Activated CD8-positive, alpha-beta memory T cell treated with anti-CD3 and anti-CD28 coated beads, Interleukin-2, amount 50 U/mL, for 24 hours (primary cell): ENCODE results near the gene CFAP20DC.
"Not testable (repeated sequence)": the region's sequence is repeated elsewhere in the genome, so short reads cannot be mapped to it uniquely, and the experiment has no call there.

Experiments used
- DNase-seq: peaks from one replicate; pipeline ENCODE4 v3.0.0-alpha.2; 2020; ENCODE audit errors: extremely low read depth

CFAP20DC gene

DNA sequence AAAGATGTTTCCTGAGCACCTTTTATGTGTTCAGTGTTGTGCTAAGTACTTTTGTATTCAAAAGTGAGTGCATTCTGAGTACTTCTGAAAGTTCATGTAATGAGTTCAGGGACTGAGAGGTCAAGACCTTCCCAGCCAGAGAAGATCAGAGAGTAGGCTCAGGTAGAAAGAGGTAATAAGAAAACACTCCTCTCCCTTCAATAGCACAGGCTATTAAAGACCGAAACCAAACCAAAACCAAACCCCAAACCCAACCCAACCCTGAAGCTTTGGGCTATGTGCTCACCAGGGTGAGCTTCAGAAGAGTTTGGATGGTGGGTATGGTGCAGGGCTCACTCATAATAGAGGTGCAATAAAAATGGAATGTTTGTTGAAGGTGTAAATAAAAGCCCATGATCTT, 306.5 kb downstream of the CFAP20DC start:
- DNase-seq: no peak

DNA sequence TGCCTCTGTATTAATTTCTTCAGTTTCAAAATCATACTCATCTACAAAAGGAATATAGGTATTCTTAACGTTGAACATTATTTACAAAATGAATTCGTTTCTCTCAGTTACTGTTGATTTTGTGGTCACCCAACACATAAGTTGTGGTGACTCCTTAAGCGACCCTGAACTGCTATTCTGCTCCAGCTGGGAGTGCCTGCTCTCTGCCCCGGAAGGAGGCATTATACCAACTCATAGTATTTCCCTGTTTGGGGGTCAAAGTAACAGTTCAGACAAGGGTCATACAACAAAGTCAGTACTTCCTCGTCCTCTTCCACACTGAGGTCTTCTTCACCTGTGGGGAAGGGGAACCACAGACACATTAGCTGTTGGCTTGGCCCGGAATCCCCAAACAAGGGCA, 307.6 kb downstream of the CFAP20DC start:
- DNase-seq: no peak

DNA sequence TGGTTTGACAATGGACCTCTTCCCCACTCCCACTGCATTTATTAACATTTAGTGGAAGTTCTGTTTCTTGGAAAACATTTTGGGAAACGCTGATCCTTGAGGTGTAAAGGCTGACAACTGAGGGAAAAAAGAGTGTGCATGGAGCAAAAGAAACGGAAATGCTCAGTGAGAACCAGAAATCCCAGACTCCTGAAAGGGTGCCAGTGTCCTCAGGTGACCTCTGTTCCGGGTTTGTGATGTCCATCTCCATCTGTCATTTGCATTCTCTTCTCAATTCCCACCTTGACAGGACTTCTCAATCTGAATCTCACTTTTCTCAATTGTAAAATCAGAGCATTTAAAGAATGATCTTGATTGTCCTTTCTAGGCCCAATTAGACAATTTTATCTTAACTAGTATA, 312.2 kb downstream of the CFAP20DC start:
- DNase-seq: no peak

GRCh38 chr3:58731673-58732072, 318.2 kb downstream of the CFAP20DC start:
- DNase-seq: no peak

DNA sequence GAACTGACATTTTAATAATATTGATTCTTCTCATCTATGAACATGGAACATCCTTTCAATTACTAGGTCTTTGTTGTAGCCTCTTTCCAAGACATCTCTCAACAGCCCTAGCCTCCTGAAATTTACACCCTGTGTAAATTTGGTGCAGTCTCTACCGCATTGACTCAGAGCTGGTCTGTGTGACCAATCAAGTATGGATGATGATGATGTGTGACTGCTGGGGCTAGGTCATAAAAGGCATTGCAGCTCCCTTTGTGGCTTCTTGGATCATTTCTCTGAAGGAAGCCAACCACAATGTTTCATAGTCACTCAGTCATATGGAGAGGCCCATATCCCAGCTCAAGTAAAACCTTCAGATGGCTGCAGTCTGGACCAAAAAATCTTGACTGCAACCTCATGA, 321.1 kb downstream of the CFAP20DC start:
- no peak for DNase-seq

- no peak for DNase-seq
These were observed 324.4 kb downstream of the CFAP20DC start for GRCh38 chr3:58725326-58725853.

DNA sequence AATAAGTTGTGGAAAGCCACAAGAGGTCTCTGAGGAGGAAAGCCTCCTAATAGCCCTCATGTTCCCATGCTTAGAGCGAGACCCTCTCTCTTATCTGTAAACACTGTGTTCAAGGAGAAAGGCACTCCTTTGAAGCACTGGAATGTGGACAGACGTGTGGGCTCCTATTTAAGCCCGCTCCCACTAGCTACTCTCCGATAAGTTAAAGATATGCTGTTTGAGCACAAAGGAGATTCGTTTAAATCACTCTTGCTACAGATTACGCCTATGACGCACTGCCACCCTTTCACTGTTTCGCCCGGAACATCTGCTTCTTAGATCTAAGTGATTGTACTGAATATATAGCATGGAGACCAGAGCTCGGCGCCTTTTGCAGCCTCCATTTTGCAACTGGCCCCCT, 325.5 kb downstream of the CFAP20DC start:
- no peak for DNase-seq

DNA sequence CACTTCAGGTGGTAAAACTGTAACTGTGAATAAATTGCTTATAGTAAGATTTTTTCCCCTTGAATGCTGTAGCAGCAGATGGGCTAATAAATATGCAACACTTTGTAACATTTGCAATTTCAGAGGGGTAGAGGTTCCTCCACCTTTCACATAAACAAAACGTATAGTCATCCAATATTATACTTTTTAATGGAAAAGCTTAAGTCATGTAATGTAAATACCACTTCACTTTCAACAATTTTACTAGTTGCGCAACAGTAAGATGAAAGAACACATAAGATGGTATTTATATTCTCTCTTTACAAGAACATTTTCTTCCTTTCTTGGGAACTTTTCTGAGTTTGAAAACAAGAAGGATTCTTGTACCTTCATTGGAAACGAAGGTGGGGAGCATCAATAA, 326.7 kb downstream of the CFAP20DC start:
- no peak for DNase-seq

DNA sequence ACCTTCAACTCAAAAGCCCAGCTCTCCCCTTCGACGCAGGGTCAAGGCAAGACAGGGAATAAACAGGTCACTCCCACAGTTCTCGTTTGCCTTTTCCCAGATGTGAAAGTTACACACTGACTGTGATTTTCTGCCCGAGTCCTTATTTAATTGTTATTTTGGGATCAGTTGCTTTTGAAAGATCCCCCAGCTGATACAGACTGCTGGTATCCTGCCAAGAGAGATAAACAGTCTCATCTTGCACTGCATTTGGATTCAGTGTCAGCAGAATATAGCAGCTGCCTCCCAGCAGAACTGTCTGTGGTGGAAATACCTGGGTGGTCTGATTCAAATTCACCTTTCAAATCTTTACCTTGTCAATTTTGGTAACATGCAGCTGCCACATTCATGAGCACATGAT, 327.3 kb downstream of the CFAP20DC start:
- DNase-seq: no peak

GRCh38 chr3:58720526-58720925, 329.3 kb downstream of the CFAP20DC start:
- no peak for DNase-seq

- no peak for DNase-seq
These were observed 330.1 kb downstream of the CFAP20DC start for GRCh38 chr3:58719684-58720083.

DNA sequence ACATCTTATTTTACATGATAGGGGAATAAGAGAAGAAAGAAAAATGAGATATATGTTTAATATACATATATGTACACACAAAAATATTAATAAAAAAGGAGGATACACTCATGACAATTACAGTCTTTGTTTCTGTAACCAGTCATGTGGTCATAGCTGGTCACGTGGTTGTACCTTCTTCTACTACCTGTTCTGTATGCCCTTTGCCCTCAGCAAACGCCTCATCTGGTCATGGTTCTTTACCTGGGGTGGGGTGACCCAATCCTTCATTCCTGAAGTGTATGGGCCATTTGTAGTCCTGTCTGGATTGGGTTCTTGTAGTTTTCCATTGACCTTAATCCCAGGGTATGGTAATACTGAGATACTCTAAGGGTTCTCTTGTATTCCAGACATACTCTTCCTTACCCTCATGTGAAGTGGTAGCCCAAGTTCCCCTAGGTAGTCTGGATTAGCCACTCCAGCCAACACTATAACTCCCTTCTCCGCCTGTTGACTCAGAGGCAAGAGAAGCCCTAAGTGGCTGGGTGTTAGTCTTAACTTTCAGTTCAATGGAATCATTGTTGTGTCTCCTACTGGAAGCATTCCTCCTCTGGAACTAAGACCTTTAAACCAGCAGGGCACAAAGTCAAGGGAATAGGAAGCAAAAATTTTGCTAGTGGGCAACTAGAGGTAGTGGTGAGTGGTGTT, 336.0 kb downstream of the CFAP20DC start:
- DNase-seq: no peak

DNA sequence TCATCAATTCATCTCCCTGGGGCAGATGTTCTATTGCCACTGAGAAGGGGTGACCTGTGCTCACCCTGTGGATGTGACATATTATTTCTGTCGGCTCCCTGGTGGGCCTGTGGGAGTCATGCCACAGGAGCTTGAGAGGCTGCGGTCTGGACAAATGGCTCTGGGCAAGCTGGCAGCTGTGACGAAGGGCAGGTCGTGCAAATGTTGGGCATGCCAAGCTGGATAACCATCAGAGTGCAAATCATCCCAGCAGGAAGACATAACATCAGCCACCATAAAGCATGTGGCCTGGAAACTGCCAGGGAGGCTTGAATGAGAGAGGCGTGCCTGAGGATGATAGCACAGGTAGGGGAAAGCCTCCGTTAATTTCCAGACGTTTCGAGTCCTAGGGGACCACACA, 338.0 kb downstream of the CFAP20DC start:
- DNase-seq: no peak

GRCh38 chr3:58708983-58709382, 340.8 kb downstream of the CFAP20DC start:
- DNase-seq: not testable (repeated sequence)

DNA sequence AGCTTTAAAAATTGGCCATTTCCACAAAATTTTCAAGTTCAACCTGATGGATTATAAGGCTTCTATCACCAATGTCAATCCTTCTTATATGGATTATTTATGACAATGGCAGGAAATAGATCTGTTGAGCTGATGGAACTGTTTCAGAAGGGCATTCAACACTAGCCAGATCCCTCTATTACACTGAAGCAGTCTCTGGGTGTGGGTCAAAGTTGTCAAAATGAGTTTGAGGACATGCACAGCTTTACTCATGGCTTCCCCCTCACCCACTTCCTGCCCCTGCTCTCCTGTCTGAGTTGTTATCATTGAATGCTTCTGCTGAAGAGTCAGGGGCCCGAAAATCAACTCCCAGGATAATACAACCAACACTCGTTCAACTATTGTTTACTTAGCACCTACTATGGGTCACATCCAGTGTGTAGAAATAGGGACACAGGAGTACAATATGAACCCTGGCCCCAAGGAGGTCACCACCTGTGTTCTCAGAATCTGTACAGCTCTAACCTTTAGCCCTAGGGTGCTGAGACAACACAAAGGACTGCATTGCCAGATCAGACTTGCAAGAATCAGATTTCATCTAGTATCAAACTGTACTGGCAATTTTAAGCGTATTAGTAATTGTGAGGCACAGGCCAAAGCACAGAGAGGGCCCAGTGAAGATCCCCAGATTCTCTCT, 341.6 kb downstream of the CFAP20DC start:
- no peak for DNase-seq

- DNase-seq: no peak
These were observed 342.4 kb downstream of the CFAP20DC start for GRCh38 chr3:58707390-58707930.

DNA sequence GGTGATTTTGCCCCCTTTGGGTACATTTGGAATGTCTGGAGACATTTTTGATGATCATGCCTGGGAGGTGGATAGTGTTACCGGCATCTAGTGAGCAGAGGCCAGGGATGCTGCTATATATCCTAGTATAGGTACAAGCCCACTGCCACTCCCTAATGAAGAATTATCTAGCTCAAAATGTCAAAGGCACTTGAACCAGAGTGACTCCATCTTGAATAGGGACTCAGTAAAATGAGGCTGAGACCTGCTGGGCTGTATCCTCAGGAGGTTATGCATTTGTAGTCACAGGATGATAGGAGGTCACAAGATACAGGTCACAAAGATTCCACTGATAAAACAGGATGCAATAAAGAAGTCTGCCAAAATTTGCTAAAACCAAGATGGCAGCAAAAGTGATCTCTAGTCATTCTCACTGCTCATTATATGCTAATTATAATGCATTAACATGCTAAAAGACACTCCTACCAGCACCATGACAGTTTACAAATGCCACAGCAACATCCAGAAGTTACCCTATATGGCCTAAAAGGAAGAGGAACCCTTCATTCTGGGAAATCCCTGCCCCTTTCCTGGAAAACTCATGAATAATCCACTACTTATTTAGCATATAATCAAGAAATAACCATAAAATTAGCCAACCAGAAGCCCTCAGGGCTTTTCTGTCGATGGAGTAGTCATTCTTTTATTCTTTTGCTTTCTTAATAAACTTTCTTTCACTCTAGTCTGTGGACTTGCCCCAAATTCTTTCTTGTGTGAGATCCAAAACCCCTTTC, 343.2 kb downstream of the CFAP20DC start:
- DNase-seq: no peak

- DNase-seq: no peak
These were observed 345.1 kb downstream of the CFAP20DC start for GRCh38 chr3:58704745-58705144.

- DNase-seq: not testable (repeated sequence)
These were observed 345.5 kb downstream of the CFAP20DC start for GRCh38 chr3:58704304-58704703.

DNA sequence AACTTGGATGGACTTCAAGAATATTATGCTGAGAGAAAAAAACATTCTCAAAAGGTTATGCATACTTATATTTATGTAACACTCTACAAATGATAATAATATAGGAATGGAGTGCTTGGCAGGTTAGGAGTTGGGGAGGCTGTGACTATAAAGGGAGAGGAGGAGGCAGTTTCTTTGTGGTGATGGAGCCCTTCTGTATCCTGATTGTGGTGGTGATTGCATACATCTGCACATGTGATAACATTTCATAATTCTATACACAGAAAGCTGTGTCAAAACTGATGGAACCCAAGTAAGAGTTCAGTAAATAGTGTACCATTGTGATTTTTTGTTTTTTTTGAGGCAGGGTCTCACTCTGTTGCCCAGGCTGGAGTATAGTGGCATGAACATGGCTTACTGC, 351.6 kb downstream of the CFAP20DC start:
- no peak for DNase-seq

GRCh38 chr3:58697561-58697960, 352.3 kb downstream of the CFAP20DC start:
- no peak for DNase-seq

- not testable (repeated sequence) for DNase-seq
These were observed 353.0 kb downstream of the CFAP20DC start for GRCh38 chr3:58696813-58697212.
